Endothelial cell (in vitro differentiated cells): Measurements from ENCODE around the gene UEVLD. TPM values are rescaled to one million over a fixed set of nuclear protein-coding genes. Genes with fewer than 3 reads are reported as not detected.
"Not testable (repeated sequence)": the region's sequence is repeated elsewhere in the genome, so short reads cannot be mapped to it uniquely, and the experiment has no call there.

Experiments used
- DNase-seq: peaks from one replicate; pipeline ENCODE4 v3.0.0; 2021; ENCODE audit warnings: low spot score
- H3K27ac Mint-ChIP-seq: one replicate; pipeline ENCODE4 v1.8.0; 2021; ENCODE audit warnings: mixed read lengths, inconsistent platforms; ENCODE audit not compliant: unreplicated experiment
- H3K27me3 Mint-ChIP-seq: one replicate; pipeline ENCODE4 v1.8.0; 2021; ENCODE audit warnings: mild to moderate bottlenecking, moderate library complexity, mixed read lengths, inconsistent platforms; ENCODE audit not compliant: unreplicated experiment
- H3K36me3 Mint-ChIP-seq: one replicate; pipeline ENCODE4 v1.8.0; 2021; ENCODE audit warnings: mild to moderate bottlenecking, low read depth, mixed read lengths, inconsistent platforms; ENCODE audit not compliant: unreplicated experiment
- H3K4me1 Mint-ChIP-seq: one replicate; pipeline ENCODE4 v1.8.0; 2021; ENCODE audit warnings: mild to moderate bottlenecking, mixed read lengths, inconsistent platforms; ENCODE audit not compliant: unreplicated experiment
- H3K4me3 Mint-ChIP-seq: one replicate; pipeline ENCODE4 v1.8.0; 2021; ENCODE audit warnings: mild to moderate bottlenecking, mixed read lengths, inconsistent platforms; ENCODE audit not compliant: unreplicated experiment
- H3K9me3 Mint-ChIP-seq: one replicate; pipeline ENCODE4 v1.8.0; 2021; ENCODE audit warnings: mixed read lengths, inconsistent platforms; ENCODE audit not compliant: unreplicated experiment
- total RNA-seq: library from RNA; stranded (reverse); fragmentation: NEBNext Ultra II Directional; extraction: Animal tissue kit (Norgen Biotek cat#: 25700); gene quantifications from one replicate; pipeline ENCODE4 v1.2.1, GENCODE V29; 2021; ENCODE audit not compliant: unreplicated experiment
- TF ChIP-seq, protein P1 (sequence below): fragments of 200-600 bp; sonication (generic); IDR thresholded peaks from one replicate; pipeline ENCODE4 v1.5.0; 2021; ENCODE audit warnings: antibody characterized with exemption; ENCODE audit not compliant: unreplicated experiment

The UEVLD gene
- total RNA-seq, 1 donor from 2014 or later: 13.2 TPM

DNA sequence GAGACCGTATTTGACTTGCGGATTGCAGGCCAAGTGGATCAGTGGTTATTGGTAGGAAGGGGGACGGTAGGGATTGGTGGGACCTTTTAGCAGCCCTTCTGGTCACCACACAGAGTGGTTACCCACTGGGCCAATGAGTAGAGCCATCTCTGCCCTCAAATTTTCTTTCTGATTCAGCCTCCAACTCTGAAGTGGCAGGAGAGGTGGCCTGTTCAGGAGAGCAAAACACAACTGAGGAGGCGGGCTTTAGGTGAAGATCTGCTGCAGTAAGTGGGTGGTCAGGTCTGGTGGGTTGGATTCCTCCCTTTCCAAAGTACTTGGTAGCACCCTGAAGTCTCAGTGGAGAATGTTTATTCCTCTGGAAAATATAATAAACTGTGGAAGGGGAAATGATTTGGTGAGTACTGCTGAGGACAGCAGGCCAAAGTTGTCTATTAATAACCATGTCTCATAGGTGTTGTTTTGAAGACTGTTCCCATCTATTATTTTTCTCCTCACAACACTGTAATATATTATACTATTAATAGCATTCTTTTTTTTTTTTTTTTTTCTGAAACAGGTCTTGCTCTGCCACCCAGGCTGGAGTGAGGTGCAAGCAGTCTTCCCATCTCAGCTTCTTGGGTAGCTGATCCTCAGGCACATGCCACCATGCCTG is 12.5 kb upstream of the UEVLD start:
- TF ChIP-seq, protein P1, sequence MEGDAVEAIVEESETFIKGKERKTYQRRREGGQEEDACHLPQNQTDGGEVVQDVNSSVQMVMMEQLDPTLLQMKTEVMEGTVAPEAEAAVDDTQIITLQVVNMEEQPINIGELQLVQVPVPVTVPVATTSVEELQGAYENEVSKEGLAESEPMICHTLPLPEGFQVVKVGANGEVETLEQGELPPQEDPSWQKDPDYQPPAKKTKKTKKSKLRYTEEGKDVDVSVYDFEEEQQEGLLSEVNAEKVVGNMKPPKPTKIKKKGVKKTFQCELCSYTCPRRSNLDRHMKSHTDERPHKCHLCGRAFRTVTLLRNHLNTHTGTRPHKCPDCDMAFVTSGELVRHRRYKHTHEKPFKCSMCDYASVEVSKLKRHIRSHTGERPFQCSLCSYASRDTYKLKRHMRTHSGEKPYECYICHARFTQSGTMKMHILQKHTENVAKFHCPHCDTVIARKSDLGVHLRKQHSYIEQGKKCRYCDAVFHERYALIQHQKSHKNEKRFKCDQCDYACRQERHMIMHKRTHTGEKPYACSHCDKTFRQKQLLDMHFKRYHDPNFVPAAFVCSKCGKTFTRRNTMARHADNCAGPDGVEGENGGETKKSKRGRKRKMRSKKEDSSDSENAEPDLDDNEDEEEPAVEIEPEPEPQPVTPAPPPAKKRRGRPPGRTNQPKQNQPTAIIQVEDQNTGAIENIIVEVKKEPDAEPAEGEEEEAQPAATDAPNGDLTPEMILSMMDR: no peak
- H3K9me3 Mint-ChIP-seq: no peaks in the 10 kb centered on the region
- DNase-seq: no peak
- H3K27me3 Mint-ChIP-seq: no peaks in the 10 kb centered on the region
- H3K4me3 Mint-ChIP-seq: no peak overlapping the region
- no peak overlapping the region for H3K27ac Mint-ChIP-seq
- H3K36me3 Mint-ChIP-seq: no peaks in the 10 kb centered on the region
- no peaks in the 10 kb centered on the region for H3K4me1 Mint-ChIP-seq

DNA sequence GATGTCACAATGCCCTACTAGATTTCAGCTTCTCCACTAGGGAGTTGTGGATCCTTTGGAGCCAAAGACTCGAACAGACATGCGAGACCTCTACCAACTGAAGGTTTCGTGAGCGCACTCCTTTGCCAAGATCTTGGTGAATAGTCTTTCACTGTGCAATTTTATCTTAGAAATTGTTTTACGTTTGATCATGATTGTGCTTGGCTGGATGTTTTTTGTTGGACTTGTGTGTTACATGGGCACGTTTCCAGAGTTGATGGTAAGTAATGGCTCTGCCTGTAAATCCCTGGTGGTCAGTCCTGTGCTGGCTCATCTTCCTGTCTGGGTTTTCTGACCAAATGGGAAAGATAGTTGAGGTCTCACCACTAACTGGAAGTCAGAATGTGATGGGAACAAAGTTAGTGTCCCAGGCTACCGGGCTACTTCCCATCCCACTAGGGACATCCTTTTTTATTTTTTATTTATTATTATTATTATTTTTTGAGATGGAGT is 11.3 kb upstream of the UEVLD start, which contains the start of gene MISFA:
MISFA (plus strand) TSS at position 51 of the 492 bp plus-strand sequence; CDS start at position 191, 140 bp downstream.
- H3K4me1 Mint-ChIP-seq: no peaks in the 10 kb centered on the region
- H3K36me3 Mint-ChIP-seq: no peaks in the 10 kb centered on the region
- H3K27ac Mint-ChIP-seq: no peak within 1 kb of the TSS
- no peak for DNase-seq
- H3K27me3 Mint-ChIP-seq: no peaks in the 10 kb centered on the region
- no peak within 1 kb of the TSS for H3K4me3 Mint-ChIP-seq
- no peaks in the 10 kb centered on the region for H3K9me3 Mint-ChIP-seq
- TF ChIP-seq, protein P1: no peak

DNA sequence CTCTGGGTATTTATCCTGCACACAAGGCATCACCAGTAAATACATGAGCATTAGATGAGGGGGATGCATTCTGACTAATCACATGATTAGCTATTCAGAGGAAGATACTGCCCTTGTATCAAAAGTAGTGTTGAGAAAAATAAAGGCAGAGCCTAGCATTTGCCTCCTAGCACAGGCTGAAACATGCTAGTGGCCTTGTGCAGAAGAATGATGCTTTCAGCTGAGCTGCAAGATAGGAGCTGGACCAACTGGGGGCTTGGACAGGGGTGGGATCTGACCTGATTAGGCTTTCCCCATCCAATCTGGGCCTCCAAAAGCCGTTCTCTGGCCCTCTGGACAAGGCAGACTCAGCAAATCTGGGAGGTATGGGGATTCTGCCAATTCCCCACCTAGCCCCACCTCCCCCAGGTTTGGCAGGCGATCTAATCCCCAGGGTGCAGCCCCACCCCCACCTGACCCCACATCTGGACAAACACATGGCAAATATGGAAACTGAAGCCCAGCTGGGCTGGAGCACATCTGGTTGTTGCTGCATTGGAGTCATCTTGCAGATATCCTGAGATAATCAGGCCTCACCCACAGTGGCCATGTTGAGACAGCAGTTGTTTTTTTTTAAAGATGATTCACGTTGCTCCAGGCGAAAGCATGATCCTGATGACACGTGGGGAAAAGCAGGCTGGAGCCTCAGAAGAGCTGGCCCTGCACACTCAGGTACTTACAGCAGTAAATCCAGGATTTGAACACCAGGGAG is 6.6 kb upstream of the UEVLD start:
- TF ChIP-seq, protein P1: no peak
- Mint-ChIP-seq H3K27ac (no peak overlapping the region), H3K36me3 (no peaks in the 10 kb centered on the region), H3K4me1 (peaks cover 3% of the 10 kb centered on the region), H3K9me3 (no peaks in the 10 kb centered on the region), H3K4me3 (no peak overlapping the region), H3K27me3 (no peaks in the 10 kb centered on the region)
- DNase-seq: no peak

DNA sequence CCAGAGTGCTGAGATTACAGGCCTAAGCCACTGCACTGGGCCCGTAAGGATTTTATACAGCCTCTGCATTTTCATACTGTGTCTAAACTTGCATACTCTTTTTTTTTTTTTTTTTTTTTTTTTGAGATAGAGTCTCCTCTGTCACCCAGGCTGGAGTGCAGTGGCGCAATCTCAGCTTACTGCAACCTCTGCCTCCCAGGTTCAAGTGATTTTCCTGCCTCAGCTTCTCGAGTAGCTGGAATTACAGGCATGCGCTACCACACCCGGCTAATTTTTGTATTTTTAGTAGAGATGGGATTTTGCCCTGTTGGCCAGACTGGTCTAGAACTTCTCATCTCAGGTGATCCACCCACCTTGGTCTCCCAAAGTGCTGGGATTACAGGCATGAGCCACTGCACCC is 5.6 kb upstream of the UEVLD start:
- H3K27me3 Mint-ChIP-seq, DNase-seq, H3K27ac Mint-ChIP-seq, H3K4me3 Mint-ChIP-seq, H3K4me1 Mint-ChIP-seq, H3K36me3 Mint-ChIP-seq, H3K9me3 Mint-ChIP-seq: not testable (repeated sequence)

DNA sequence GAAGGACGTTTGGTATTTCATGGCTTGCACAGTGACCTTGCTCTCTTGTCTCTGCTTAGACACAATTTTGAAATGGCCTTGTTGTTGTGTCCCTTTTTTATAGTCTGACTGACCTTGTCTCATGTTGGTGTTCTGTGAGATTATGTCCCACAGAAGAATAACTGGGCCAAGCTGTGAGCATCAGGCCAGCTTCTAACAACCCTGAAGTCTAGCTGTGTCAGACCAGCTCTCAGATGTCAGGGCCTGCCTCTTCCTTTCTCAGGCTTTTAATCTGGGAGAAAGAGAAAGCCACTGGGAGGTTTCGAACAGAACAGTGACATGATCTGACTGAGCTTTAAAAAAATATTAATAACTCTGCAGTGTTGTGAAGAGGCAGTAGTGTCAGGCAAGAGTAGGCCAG is 2.0 kb upstream of the UEVLD start:
- H3K27me3 Mint-ChIP-seq: no peaks in the 10 kb centered on the region
- peaks cover 3% of the 10 kb centered on the region for H3K4me1 Mint-ChIP-seq
- no peak overlapping the region for H3K4me3 Mint-ChIP-seq
- no peaks in the 10 kb centered on the region for H3K9me3 Mint-ChIP-seq
- H3K27ac Mint-ChIP-seq: no peak overlapping the region
- no peak for DNase-seq
- no peaks in the 10 kb centered on the region for H3K36me3 Mint-ChIP-seq
- TF ChIP-seq, protein P1: no peak
